Thyroid gland (tissue), 4 donors: Measurements from ENCODE around the gene APBB2. TPM values are rescaled to one million over a fixed set of nuclear protein-coding genes. Genes with fewer than 3 reads are reported as not detected.

Experiments
- DNase-seq, 2 donors: peaks; one replicate each; pipeline ENCODE4 v3.0.0-alpha.2; 2019
- H3K27ac ChIP-seq, 3 donors: fragments of 200-600 bp; sonication (generic); 1 replicate in 2 of 3; 2 replicates in 1 of 3; pipeline ENCODE4 v1.5.1; 2016 to 2019; ENCODE audit warnings: mild to moderate bottlenecking in 1 of 3, moderate library complexity in 1 of 3
- H3K27me3 ChIP-seq: fragments of 200-600 bp; sonication (generic); one replicate; pipeline ENCODE4 v1.5.1; 2019
- H3K36me3 ChIP-seq, 2 donors: fragments of 200-600 bp; sonication (generic); one replicate each; pipeline ENCODE4 v1.5.1; 2016 to 2019
- H3K4me1 ChIP-seq, 2 donors: fragments of 200-600 bp; sonication (generic); one replicate each; pipeline ENCODE4 v1.5.1; 2017 to 2019
- H3K4me3 ChIP-seq, 3 donors: fragments of 200-600 bp; sonication (generic); replicated peaks in 1 of 3; 1 replicate in 2 of 3; 2 replicates in 1 of 3; pipeline ENCODE4 v1.5.1; 2016; ENCODE audit warnings: mild to moderate bottlenecking in 1 of 3
- H3K9me3 ChIP-seq: fragments of 200-600 bp; sonication (generic); one replicate; pipeline ENCODE4 v1.5.1; 2017
- CTCF ChIP-seq, 6 experiments: fragments of 200-600 bp in 3 of 6; fragments of 450-650 bp in 3 of 6; sonication (generic) in 3 of 6; IDR thresholded peaks; one replicate each; pipeline ENCODE4 v1.5.1; 2016 to 2019; ENCODE audit warnings: antibody characterized with exemption in 6 of 6, mild to moderate bottlenecking in 2 of 6, inconsistent platforms in 1 of 6, moderate library complexity in 1 of 6
- POLR2A ChIP-seq, 2 donors: fragments of 450-650 bp; IDR thresholded peaks; one replicate each; pipeline ENCODE4 v1.6.1; 2017; ENCODE audit warnings: antibody characterized with exemption in 2 of 2, mild to moderate bottlenecking in 2 of 2, moderate library complexity in 1 of 2
- WGBS, 2 donors: methylation state at CpG; one replicate each; pipeline ENCODE4 v1.1.5; 2017; 5-methylcytosine and 5-hydroxymethylcytosine counted together
- intact Hi-C: fragments of 100-400 bp; cut with DNase I; formaldehyde crosslinking; loops from one replicate; pipeline ENCODE4 v1.15.1; 2023
- total RNA-seq, 4 donors: library from RNA; depleted of rRNA; stranded (reverse); fragments of >200 nt; gene quantifications; one replicate each; pipeline ENCODE4 v1.2.3, GENCODE V29; 2016

Gene APBB2
- total RNA-seq, 4 donors from 2014 or later: 174 to 253 (median 199) TPM

DNA sequence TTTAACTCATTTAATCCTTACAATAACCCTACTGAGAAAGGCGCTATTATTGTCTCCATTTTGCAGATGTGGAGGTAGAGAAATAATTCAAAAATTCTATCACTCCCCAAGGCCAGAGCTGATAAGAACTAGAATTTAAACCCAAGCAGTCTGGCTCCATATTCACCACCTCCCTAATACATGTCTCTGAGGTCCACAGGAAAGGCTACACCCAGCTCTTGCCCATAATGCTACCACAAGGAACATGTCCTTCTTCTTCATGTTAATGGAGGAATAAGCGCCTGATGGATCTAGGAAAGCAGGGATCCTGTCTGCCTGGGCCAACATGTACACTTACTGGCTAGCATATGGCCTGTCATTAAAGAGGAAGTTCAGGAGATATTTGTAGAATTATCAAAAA, 16.3 kb downstream of the APBB2 start:
- no peak for TF ChIP-seq POLR2A (IDR thresholded peaks at IDR 0.05)
- no peak for TF ChIP-seq CTCF (IDR thresholded peaks at IDR 0.05)
- WGBS, 2 donors: 93 to 97% methylated on average over 2 of the region's 2 CpGs
- Histone ChIP-seq H3K4me1 (peaks cover 43 to 59% of the 10 kb centered on the region in 2 donors), H3K9me3 (no peaks in the 10 kb centered on the region), H3K36me3 (no peaks in the 10 kb centered on the region), H3K27ac (no peak overlapping the region), H3K4me3 (no peak overlapping the region), H3K27me3 (no peaks in the 10 kb centered on the region)
- no peak for DNase-seq
- intact Hi-C loops: no loop called here

DNA sequence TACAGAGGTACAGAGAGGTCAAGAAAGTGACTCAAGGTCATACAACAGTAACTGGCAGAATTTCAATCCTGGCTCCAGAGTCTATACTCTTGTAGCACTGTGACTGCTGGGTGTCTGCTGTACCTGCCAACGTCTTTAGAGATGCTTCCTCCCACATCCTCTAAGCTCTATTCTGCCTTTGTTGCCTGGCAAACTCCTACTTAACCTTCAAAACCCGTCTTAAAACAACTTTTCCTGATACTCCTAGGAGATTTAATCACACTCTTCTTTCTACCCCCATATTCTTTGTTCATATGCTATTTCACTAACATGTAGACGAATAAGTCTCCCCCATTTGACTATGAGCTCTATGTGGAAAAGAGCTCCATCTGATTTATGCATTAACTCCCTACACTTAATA, 16.8 kb downstream of the APBB2 start:
- 83 to 89% methylated on average over 3 of the region's 3 CpGs for WGBS, 2 donors
- peaks cover 43 to 55% of the 10 kb centered on the region in 2 donors for H3K4me1 ChIP-seq
- H3K27ac ChIP-seq: peak overlapping the region in 1 of 3 donors; percentile 33
- no peaks in the 10 kb centered on the region for H3K36me3 ChIP-seq
- no peak for DNase-seq
- H3K27me3 ChIP-seq: no peaks in the 10 kb centered on the region
- intact Hi-C loops: no loop called here
- H3K9me3 ChIP-seq: no peaks in the 10 kb centered on the region
- no peak overlapping the region for H3K4me3 ChIP-seq
- TF ChIP-seq POLR2A (IDR thresholded peaks at IDR 0.05) (no peak), CTCF (IDR thresholded peaks at IDR 0.05) (no peak)

DNA sequence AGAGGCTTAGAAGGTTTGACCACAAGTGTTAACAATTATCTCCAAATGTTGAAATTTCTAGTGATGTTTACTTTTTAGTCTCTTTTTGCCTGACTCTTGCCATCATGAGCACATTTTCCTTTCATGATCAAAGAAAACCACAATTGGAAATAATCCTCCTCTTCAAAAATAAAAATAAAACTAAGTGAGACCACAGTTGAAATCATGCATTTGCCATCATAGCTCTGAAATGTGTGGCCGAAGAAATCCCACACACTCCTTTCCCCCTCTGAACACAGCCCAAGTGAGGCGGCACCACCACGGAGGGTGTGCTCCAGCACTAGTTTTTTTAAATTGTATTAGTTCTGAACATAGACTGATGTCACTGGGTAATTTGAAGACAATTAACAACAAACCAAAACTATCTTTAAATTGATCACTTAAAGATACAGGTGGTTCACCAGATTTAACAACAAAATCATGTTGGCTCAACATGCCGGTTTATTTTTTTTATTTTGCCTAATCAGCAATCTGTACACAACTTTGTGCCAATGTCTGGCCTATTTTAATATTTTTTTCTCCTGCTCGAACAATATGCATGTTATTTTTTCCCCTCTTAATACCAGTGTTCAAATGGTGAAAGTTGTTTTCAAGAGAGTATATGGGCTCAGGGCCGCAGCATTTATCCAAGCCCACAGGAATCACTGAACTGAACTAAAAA, 17.6 kb downstream of the APBB2 start:
- H3K4me1 ChIP-seq: peaks cover 38 to 52% of the 10 kb centered on the region in 2 donors
- H3K36me3 ChIP-seq: no peaks in the 10 kb centered on the region
- no peak overlapping the region for H3K4me3 ChIP-seq
- WGBS, 2 donors: 75 to 78% methylated on average over 6 of the region's 6 CpGs
- H3K27ac ChIP-seq: peak overlapping the region in 1 of 3 donors; percentile 33
- no peaks in the 10 kb centered on the region for H3K27me3 ChIP-seq
- DNase-seq: no peak
- no peaks in the 10 kb centered on the region for H3K9me3 ChIP-seq
- TF ChIP-seq CTCF (IDR thresholded peaks at IDR 0.05) (no peak), POLR2A (IDR thresholded peaks at IDR 0.05) (no peak)
- intact Hi-C loops: no loop called here

DNA sequence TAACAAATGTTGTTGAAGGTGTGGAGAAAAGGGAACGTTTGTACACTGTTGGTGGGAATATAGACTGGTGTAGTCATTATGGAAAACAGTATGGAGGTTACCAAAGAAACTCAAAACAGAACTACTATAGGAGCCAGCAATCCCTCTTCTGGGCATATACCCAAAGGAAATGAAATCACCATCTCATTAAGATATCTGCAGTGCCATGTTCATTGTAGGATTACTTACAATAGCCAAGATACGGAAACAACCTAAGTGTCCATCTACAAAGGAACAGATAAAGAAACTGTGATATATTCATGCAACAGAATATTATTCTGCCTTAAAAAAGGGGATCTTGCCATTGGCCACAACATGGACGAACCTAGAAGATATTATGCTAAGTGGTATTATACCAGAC, 22.2 kb downstream of the APBB2 start:
- 83 to 90% methylated on average over 3 of the region's 3 CpGs for WGBS, 2 donors
- intact Hi-C loops: no loop called here
- Histone ChIP-seq H3K27me3 (no peaks in the 10 kb centered on the region), H3K4me3 (no peak overlapping the region), H3K27ac (no peak overlapping the region), H3K4me1 (peaks cover 21 to 25% of the 10 kb centered on the region in 2 donors), H3K9me3 (no peaks in the 10 kb centered on the region), H3K36me3 (no peaks in the 10 kb centered on the region)
- no peak for DNase-seq
- TF ChIP-seq POLR2A (IDR thresholded peaks at IDR 0.05): no peak
- TF ChIP-seq CTCF (IDR thresholded peaks at IDR 0.05): no peak

GRCh38 chr4:41189666-41190065, 24.7 kb downstream of the APBB2 start:
- intact Hi-C loops: no loop called here
- WGBS, 2 donors: 67 to 70% methylated on average over 2 of the region's 2 CpGs
- Histone ChIP-seq H3K36me3 (no peaks in the 10 kb centered on the region), H3K9me3 (no peaks in the 10 kb centered on the region), H3K4me3 (no peak overlapping the region), H3K27me3 (no peaks in the 10 kb centered on the region), H3K27ac (no peak overlapping the region), H3K4me1 (peaks cover 36 to 41% of the 10 kb centered on the region in 2 donors)
- no peak for DNase-seq
- no peak for TF ChIP-seq CTCF (IDR thresholded peaks at IDR 0.05)
- no peak for TF ChIP-seq POLR2A (IDR thresholded peaks at IDR 0.05)
